ENCODE results near the gene RETREG1.

GRCh38 chr5:16450163-16450562 lies 166.6 kb downstream of the RETREG1 start:
- TF ChIP-seq CTCF (conservative IDR thresholded peaks at IDR 0.05; ENCODE audit: low read length) (no peak), EZH2phosphoT487 (IDR thresholded peaks at IDR 0.05; ENCODE audit: borderline replicate concordance) (no peak)
